Measurements from ENCODE around the gene TLNRD1.

The TLNRD1 gene

DNA sequence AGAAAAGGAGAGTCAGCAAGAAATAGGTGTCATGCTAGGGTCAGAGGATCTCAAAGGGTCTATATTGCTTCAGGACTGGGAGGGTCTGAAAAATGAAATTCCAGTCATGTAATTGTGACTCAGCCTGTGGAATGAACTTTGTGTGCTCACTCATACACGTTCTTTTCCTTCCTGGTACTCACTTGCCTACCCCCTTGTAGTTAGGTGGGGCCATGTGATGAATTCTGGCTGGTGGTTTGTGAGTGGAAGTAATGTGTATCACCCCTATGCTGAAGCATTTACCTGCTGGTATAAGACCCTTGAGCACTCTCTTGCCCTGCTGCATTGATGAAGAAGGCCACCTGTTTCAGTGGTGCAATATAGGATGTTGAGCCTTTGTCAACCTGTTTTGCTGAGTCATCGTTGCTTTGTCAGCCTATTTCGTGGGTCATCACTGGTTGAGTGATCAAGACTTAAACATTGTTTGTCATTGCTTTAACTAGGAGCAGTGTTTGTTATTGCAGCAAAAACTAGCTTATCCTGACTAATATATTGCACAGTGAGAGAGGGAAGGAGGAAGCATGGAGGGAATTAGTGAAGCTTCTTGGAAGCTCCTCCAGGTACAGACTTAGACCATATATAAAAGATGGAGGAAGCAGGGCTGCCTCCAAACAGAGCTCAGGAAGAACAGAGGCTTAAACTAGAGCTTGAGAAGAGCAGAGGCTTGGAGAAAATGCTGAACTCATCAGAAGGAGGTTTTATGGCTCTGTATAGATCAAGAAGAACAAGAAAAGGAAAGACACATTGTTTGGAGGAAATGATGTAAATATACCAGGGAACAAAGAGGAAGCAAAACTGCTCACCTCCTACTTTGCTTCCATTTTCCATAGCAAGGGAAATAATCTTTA is 28.9 kb downstream of the TLNRD1 start:
- no peak for DNase-seq

DNA sequence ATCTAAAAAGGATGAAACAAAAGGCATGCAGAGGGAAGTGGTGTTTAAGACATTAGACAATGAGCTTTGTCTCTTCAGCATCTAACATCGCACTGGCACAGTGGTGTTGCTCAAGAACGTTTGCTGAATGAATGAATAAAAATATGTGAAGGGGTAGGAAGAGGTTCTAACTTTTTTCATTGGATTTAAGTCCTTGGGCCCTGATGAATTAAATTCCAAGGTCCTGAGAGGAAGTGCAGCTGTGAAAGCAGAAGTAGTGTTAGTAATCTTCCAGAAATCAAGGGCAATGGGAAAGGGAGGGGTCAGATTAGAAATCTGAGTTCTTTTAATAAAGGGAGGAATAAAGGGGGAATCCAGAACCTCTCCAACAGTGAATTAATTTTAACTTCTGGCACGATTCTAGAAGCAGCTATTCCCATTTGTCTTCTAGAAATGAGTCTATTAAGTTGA is 29.6 kb downstream of the TLNRD1 start:
- DNase-seq: no peak

DNA sequence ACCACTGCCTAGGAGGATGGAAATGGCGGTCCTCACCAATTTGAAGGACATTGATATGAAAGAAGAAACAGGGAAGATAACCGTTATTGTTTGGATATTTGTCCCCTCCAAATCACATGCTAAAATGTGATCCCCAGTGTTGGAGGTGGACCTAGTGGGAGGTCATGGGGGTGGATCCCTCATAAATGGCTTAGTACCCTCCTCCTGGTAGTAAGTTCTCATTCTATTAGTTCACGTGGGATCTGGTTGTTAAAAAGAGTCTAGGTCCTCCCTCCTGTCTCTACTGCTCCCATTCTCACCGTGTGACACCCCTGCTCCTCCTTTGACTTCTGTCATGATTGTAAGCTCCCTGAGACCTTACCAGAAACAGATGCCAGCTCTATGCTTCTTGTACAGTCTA is 30.5 kb downstream of the TLNRD1 start:
- no peak for DNase-seq

DNA sequence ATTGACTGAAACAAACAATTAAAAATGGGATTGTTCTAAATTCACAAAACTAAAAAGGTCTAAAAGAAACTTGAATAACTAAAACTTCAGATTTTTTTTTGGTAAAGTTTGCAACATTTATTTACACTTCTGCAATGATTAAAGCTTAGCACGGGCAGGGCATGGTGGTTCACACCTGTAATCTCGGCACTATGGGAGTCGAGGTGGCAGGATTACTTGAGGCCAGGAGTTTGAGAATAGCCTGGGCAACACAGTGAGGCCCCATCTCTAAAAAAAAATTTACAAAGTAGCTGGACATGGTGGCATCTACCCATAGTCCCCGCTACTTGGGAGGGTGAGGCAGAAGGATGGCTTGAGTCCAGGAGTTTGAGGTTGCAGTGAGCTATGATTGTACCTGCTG is 31.6 kb downstream of the TLNRD1 start:
- no peak for DNase-seq

DNA sequence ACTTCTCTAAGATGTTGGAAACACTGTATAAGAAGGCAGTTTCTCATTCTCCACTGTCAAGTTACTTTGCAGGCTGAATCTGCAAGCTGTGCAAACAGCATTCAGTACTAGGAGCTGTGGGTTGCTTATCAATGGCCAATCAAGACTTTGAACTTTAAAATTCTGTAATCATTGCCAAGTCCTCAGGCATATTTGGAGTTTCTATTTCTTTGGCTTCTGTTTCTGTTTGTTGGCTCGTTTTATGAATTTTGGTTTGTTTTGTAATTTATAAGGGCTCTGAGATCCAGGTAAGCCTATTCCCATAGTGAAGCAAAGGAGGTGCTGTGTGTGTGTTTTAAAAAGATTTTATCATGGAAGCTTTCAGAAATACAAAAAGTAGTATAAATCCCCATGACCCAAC is 32.1 kb downstream of the TLNRD1 start:
- no peak for DNase-seq

DNA sequence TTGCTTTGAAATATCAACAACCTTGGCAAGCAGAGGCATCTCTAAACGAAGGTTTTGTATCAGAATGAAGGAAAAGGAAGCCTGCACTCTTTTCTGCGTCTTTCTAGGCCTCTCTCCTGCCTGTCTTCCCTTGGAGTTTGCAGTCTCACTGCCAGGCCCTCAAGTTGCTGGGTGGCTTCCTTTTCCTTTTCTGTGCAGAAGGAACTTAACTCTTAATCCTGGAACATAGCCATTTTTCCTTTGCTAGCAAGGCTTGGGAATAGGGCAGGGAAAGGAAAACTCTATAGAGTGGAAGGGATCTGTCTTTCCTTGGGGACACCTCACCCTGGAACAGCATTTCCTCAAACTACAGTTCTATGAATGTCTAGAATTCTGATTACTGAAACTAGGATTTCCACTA is 32.8 kb downstream of the TLNRD1 start:
- DNase-seq: no peak

DNA sequence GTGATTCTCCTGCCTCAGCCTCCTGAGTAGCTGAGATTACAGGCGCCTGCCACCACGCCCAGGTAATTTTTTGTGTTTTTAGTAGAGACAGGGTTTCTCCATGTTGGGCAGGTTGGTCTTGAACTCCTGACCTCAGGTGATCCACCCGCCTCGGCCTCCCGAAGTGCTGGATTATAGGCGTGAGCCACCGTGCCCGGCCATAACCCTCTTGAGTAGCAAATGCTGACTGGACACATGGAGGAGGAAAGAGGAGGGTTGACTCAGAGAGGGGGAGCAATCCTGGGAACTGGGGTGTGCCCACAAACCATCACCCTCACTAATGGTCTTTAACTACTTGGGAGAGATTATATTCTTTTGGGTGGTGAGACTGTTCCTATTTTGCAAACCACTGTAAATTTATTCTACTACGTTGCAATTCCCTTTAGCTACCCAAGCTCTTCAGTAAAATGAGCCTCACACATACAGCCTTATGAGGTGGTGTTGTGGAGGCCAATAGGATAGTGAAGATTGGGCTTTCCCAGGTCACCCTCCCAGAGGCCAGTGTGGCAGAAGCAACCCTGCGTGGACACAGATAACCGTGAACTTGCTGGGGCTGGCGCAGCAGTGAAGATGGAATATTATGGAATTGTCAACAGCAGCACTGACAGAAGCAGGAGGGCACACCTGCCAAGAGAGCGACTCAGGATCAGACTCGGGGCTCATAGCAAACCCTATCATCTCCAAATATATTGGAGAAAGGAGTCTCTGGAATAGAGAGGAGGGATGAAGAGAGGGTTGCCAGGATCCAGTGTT is 37.4 kb downstream of the TLNRD1 start:
- no peak for DNase-seq

DNA sequence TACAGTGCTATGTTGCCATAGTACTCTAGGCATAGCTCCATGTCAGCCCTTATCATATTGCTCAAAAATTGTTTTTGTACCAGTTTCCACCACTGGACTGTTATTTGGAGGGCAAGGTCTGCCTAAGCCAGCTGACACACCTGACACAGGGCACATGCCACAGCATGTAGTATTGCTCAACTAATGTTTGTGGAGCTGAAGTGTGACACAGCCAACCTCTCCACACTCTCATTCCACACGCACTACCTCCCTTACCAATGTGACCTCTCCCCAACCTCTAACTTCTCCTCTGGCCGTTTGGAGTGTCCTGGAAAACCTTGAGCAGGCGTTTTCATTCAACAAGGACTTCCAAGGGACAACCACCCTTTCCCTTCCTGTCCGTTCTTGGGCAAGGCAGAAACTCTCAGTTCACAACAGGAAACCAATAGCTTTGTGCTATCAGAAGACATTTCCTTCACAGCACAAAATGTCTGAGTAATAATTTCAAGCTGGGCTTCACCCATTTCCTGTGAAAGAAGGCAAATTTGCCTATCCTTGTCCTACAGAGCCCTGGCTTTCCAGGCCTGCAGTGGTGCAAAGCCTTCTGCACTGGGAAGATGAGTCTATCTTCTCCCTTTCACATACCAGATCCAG is 38.4 kb downstream of the TLNRD1 start:
- DNase-seq: no peak

DNA sequence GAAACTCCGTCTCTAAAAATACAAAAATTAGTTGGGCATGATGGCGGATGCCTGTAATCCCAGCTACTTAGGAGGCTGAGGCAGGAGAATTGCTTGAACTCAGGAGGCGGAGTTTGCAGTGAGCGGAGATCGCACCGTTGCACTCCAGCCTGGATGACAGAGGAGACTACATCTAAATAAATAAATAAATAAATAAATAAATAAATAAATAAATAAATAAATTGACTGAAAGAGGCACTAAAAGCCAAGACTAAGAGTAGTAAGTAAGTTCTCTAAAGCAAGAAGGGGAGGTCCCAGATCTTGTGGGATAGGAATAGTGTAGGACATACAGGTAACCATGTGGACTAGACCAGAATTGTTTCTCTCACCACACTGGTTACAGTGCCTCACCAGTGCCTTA is 40.0 kb downstream of the TLNRD1 start:
- no peak for DNase-seq

DNA sequence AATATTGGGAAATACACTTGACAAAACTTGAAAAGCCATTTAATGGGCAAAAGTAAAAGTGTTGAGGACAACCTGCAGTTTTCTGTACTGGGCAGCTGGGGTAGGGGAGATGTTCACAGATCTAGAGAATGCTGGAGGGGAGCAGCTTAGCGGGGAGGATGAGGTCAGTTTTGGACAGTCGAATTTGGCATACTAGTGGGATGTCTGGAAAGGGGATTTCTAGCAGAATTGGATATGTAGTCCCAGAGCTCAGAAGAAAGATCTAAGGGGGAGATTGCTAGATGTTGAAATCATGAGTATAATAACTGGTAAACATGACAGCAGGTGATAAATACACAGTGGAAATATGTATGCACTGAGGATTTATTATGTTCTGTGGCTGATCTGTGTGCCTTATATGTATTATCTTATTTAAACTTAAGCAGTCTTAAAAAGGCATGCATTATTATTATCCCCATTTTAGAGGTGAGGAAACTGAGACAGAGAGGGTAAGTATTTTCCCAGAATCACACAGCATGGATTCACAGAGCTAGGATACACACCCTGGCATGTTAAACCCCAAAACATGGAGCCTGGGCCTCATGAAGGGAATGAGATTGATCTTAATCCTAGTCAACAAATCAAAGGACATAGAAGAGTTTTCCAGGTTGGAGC is 42.7 kb downstream of the TLNRD1 start:
- DNase-seq: no peak

DNA sequence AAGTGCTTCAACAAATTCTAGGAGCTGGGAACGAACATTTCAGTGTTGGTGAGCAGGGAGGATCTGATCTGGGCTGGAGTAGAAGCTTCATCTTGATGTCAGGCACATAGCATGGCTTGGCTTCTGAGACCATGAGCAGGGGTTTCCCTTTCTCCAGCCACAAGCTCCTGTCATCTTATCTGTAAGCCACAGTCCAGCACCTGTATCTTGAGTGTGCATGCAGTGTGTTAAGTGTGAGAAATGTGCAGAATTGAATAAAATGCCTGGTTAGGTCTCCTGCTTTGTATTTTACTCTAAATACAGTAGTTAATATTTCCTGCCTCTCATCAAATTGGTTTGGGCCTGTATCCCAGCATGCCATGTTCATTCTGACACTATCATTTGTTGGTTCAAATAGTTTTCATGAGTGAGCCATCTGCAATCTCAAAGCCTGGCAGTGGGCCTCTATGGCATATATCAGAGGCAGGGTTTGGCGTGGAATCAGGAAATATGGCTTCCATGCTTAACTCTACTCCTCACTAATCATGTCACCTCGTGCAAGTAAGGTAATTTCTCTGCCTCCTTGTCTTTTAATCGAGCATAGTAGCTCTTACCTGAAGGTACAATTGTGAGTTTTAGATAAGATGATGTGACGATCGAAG is 43.3 kb downstream of the TLNRD1 start:
- DNase-seq: no peak

DNA sequence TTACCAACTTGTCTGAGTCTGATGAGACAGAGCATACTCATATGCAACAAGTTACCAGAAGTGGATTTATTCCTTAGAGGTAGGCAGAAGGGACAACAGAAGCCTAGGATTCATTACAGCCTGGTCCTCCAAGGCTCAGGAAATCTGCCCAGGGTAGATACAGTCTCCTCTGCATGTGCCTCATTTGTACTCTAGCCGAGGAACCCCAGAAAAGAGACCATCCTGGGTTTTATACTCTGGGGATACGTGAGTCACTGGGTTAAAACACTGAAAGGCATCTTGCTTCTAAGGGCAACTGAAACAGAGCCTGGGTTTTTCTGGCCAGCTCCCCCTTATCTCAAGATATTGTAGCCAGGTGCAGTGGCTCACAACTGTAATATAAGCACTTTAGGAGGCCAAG is 45.6 kb downstream of the TLNRD1 start:
- no peak for DNase-seq

DNA sequence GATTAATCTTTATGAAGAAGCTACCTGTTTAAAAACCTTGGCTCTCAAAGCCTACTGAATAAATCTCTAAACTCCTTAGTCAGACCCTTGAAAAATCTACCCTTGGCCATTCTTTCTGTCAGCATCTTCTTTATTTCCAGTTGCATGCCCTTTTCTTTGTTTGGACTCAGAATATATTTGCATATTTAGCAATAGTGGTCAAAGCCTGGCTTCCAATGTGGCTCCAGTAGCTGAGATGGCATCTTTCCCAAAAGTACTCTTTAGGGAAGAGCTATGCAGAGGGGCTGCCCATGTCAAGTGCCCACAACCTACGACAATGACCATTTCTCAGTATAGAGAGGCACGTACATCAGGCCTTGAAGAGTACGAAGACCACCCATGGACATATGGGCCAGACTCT is 47.2 kb downstream of the TLNRD1 start:
- DNase-seq: no peak

DNA sequence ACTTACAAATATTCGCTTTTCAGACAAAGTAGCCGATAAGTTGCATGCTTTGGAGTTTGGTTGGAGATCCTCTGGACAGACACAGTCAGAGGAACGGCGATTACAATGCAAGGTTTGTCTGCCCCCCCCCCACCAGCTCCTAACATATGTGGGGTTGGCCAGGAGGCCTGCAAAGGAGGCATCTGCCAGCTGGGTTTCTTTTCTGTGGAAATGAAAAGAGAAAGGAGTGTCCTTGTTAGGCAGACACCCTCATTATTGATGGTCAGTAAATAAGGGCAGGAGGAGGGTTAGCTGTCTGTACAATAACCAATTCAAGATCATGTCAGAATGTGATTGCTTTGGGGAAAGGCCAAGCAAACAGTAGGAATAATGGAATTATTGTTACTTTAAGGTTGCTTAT is 49.1 kb downstream of the TLNRD1 start:
- peak; percentile 4 for DNase-seq

DNA sequence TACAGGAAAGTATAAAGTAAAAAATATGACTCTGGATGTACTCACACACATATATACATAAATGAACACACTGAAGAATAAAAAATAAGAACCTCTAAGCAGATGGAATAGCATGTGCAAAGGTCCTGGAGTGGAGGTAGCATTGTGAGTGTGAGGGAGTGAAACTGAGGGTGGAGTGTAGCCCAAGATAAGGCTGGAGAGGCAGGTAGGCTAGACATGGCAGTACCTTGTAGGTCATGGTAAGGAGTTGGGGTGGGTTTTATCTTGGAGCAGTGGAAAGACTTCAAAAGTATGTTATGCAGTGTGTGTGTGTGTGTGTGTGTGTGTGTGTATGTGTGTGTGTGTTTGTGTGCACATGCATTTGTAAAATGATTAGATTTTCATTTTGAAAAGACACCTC is 49.5 kb downstream of the TLNRD1 start:
- no peak for DNase-seq

DNA sequence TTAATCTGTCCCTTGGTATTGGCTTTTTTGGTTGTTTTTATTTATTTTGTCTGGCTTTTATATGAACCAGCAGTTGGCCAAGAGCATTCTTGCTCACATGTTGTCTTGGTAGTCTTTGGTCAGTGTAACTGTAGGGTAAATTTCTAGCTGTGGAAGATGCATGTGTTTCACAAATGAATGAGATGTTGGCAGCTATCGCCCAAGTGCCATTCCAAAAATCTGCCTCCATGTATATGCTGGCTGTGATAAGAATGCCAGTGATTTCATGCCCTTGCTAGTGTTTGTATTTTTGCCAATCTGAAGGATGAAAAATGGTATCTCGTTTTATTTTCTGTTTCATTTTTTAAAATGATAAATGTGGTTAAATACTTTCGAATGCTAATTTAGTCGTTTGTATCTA is 50.1 kb downstream of the TLNRD1 start:
- no peak for DNase-seq

DNA sequence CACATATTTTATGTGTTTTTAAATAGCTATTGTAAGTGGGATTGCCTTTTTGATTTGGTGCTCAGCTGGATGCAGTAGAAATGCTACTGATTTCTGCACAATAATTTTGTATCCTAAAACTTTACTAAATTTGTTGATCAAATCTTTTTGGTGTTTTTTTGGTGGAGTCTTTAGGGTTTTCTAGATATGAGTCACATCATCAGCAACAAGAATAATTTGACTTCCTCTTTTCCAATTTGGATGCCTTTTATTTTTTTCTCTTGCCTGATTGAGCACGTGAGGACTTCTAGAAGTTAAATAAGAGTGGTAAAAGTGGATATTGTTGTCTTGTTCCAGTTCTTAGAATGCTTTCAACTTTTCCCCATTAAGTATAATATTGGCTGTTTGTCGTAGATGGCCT is 51.3 kb downstream of the TLNRD1 start:
- DNase-seq: no peak

DNA sequence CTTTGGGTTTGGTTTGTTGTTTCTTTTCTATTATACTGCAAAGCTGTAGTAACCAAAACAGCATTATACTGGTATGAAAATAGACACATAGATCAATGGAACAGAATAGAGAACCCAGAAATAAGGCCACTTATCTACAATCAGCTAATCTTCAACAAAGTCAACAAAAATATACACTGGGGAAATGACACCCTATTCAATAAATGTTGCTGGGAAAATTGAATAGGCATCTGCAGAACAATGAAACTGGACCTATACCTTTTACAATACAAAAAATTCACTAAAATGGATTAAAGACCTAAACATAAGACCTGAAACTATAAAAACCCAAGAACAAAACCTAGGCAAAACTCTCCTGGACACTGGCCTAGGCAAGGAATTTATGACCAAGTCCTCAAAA is 52.9 kb downstream of the TLNRD1 start:
- DNase-seq: no peak

DNA sequence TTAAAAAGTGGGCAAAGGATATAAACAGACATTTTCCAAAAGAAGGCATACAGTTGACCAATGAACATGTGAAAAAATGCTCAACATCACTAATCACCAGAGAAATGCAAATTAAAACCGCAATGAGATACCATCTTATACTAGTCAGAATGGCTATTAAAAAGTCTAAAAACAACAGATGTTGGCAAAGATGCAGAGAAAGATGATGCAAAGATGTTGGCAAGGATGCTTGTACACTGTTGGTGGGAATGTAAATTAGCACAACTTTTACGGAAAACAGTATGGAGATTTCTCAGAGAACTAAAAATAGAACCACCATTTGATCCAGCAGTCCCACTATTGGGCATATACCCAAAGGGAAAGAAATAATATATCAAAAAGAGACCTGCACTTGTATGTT is 53.5 kb downstream of the TLNRD1 start:
- DNase-seq: no peak
